Spinal cord (tissue), 10 donors: Measurements from ENCODE around the gene CACNB2. TPM values are rescaled to one million over a fixed set of nuclear protein-coding genes. Genes with fewer than 3 reads are reported as not detected.
"Not testable (repeated sequence)": the region's sequence is repeated elsewhere in the genome, so short reads cannot be mapped to it uniquely, and the experiment has no call there.

Experiments
- DNase-seq, 6 donors: peaks; one replicate each; pipeline versions ENCODE4 v3.0.0 to v3.0.0-alpha.2; 2013 to 2015; ENCODE audit warnings: low spot score in 6 of 6, low read depth in 4 of 6
- H3K27ac ChIP-seq: one replicate; pipeline ENCODE4 v1.5.1; 2013; ENCODE audit warnings: low read depth, low read length, control low read depth
- H3K27me3 ChIP-seq: one replicate; pipeline ENCODE4 v1.6.1; 2013; ENCODE audit warnings: low read length; ENCODE audit not compliant: control insufficient read depth, insufficient read depth
- H3K36me3 ChIP-seq: one replicate; pipeline ENCODE4 v1.6.1; 2013; ENCODE audit warnings: low read length; ENCODE audit not compliant: control insufficient read depth, insufficient read depth
- H3K4me1 ChIP-seq: one replicate; pipeline ENCODE4 v1.6.1; 2013; ENCODE audit warnings: low read length; ENCODE audit not compliant: control insufficient read depth, insufficient read depth
- H3K4me3 ChIP-seq: one replicate; pipeline ENCODE4 v1.5.1; 2013; ENCODE audit warnings: low read depth, low read length, control low read depth
- H3K9me3 ChIP-seq: one replicate; pipeline ENCODE4 v1.6.1; 2013; ENCODE audit warnings: low read length; ENCODE audit not compliant: control insufficient read depth, insufficient read depth
- WGBS: methylation state at CpG from one replicate; pipeline ENCODE4 v1.1.5; 2013; ENCODE audit warnings: missing lambda C conversion rate; ENCODE audit not compliant: insufficient coverage; 5-methylcytosine and 5-hydroxymethylcytosine counted together
- polyA plus RNA-seq, 2 donors: library from polyadenylated mRNA; unstranded; fragments of 120-200 nt; gene quantifications; one replicate each; pipeline ENCODE4 v1.2.1, GENCODE V29; 2013; ENCODE audit not compliant: insufficient read length in 2 of 2
- total RNA-seq, 2 donors: library from RNA; depleted of rRNA in 1 of 2; stranded (reverse); fragments of 120-200 nt in 1 of 2; fragments of >200 nt in 1 of 2; gene quantifications; one replicate each; pipeline versions ENCODE4 v1.2.3 to v1.2.4, GENCODE V29; 2013 to 2014
- donor health status: healthy.

CACNB2 gene
- total and polyA plus RNA-seq, 4 donors, result 18.4 to 32.7 (median 24.9) TPM

DNA sequence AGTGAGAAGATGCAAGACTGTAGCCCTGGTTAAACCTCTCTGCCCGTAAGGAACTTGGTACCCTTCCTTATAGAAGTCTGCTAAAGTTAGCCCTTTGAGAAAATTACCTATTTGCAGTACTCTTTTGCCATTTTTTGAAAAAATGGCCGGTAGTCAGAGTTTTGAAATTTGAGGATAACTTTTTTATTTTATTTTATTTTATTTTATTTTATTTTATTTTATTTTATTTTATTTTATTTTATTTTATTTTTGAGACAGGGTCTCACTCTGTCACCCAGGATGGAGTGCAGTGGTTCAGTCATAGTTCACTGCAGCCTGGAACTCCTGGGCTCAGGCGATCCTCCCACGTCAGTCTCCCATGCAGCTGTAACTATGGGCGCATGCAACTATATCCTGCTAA is 41.2 kb downstream of the CACNB2 start:
- not testable (repeated sequence) for H3K9me3 ChIP-seq
- 100% methylated on average over 1 of the region's 5 CpGs for WGBS

DNA sequence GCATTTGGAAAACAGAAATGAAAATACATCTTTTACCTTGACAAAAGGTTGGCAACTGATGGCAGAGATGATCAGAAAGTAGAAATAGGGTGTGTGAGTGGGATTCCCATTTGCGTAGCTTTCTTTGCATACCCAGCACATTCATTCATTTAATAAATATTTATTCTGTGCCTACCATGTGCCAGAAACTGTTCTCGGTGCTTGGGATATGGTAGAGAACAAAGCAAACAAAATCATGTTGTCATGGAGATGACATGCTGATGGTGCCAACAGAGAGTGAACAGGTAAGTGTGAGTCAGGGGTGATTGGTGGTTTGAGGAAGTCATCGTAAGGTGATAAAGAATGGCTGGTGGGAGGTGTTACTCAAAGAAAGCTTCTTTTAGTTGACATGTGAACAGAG is 45.4 kb downstream of the CACNB2 start:
- no peak overlapping the region for H3K4me3 ChIP-seq
- H3K9me3 ChIP-seq, result no peaks in the 10 kb centered on the region
- no peak for DNase-seq
- H3K27me3 ChIP-seq, result no peaks in the 10 kb centered on the region
- no peaks in the 10 kb centered on the region for H3K36me3 ChIP-seq
- WGBS, result 78% methylated on average over 1 of the region's 3 CpGs
- H3K4me1 ChIP-seq, result no peaks in the 10 kb centered on the region
- H3K27ac ChIP-seq, result no peak overlapping the region

More for the DNA sequence above, 41.2 kb downstream of the CACNB2 start:
- H3K4me1 ChIP-seq, H3K27me3 ChIP-seq, H3K4me3 ChIP-seq, H3K36me3 ChIP-seq, DNase-seq, H3K27ac ChIP-seq: not testable (repeated sequence)

DNA sequence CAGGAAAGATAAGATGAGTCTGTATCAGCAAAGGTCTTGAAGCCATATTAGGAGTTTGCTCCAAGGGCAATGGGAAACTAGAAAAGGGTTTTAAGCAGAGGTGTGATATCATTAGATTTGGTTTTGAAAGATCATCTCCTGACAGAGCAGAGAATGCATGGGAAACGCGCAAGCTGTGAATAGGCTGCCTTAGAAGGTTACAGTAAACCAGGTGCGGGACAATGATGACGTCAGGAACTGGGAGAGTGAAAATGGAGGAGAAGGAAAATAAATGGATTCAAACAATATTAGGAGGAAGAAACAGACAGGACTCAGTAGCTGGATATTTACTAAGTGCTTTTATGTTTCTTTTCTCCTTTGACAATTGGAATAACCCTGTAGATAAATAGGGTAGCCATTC is 50.6 kb downstream of the CACNB2 start:
- no peaks in the 10 kb centered on the region for H3K36me3 ChIP-seq
- no peak for DNase-seq
- no peaks in the 10 kb centered on the region for H3K9me3 ChIP-seq
- no peaks in the 10 kb centered on the region for H3K27me3 ChIP-seq
- H3K4me3 ChIP-seq, result no peak overlapping the region
- H3K27ac ChIP-seq, result no peak overlapping the region
- peaks cover 3% of the 10 kb centered on the region for H3K4me1 ChIP-seq
- 95% methylated on average over 4 of the region's 4 CpGs for WGBS

DNA sequence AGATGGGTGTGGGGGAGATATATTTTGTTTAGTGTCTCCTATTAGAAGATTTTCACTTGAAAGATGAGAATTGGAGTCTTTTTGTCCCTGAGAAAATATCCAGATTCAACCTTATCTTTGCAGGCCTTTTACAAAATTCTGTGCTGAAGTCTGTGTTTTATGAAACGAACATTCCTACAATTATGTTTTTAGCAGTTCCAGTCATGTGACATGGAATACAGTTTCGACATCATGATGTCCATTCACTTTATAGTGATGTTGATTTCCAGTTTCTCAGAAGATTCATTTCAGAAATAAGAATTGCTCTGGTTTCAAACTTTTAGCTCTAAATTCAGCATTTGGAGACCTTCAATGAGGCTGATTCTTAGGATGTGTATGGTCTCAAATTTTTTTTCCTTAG is 54.4 kb downstream of the CACNB2 start:
- no CpG with 5 or more reads among the region's 2 CpGs for WGBS
- H3K4me1 ChIP-seq, result peaks cover 3% of the 10 kb centered on the region
- H3K4me3 ChIP-seq, result no peak overlapping the region
- no peak overlapping the region for H3K27ac ChIP-seq
- no peak for DNase-seq
- no peaks in the 10 kb centered on the region for H3K36me3 ChIP-seq
- no peaks in the 10 kb centered on the region for H3K27me3 ChIP-seq
- H3K9me3 ChIP-seq, result no peaks in the 10 kb centered on the region

DNA sequence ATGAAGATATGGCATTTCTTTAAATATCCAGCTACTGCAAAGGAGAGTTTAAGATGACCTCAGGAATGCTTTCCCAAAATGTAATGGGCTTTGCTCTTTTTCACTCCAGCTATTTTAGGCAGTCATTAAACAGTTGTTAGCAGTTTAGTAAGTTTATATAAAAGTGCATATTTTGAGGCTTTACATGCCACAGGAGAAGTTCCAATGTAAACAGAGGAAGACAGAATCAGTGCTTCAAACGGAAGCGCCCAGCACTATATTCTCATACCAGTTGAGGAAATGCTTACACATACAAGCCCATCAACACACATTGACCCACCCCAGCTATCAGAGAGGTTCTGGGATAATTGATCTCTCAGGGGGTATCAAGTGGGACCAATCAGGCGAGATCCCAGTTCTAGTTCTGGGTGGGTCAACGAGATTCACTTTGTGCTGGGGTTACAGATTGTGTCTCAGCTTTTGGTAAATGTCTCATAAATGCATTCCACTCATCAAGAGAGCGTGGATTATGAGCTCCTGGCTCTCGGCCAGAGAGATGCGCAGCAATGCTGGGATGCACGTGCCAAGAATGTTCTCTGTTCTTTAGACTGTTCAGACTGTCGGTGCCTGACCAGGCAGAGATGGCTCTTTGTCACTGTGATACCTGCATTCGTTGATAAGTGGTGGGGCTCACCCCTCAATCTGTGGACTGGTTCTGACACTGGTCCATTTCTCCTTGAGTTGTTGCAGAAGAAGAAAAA is 55.0 kb downstream of the CACNB2 start:
- Histone ChIP-seq H3K36me3 (no peaks in the 10 kb centered on the region), H3K9me3 (no peaks in the 10 kb centered on the region), H3K4me3 (no peak overlapping the region), H3K4me1 (peaks cover 3% of the 10 kb centered on the region), H3K27me3 (no peaks in the 10 kb centered on the region), H3K27ac (no peak overlapping the region)
- WGBS, result 59% methylated on average over 10 of the region's 10 CpGs
- DNase-seq, result peak in 2 of 6 donors; percentile 52 to 67

DNA sequence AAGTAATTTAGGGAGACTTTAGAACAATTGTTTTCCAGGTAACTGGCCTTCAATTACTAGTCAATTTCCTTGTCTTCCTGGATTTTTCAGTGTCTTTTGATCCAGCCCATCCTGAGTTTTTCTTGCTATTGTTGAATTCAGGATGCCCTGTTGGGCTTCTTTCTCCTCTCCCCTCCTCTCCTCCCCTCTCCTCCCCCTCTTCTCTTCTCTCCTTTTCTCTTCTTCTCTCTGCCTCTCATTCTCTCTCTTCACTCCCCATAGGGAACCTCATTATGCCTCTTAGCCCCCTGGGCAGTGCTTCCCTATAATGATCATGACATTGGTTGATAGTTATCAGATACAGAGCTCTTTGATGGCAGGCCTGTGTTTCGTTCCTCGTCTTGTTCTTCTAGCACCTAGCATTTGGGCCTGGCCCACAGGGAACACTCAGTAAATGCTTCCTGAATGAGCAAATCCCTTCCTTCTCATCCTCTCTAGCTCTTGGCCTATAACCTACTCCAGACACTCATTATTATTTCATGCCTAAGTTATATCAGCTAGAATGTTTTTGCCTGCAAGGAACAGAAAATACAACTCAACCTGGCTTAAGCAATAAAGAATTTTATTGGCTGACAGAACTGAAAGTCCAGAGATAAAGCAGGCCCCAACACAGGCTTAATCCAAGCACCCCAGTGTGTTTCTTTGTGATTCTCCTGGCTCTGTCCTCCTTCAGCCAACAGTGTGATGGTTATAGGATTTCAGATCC is 56.8 kb downstream of the CACNB2 start:
- H3K9me3 ChIP-seq, result no peaks in the 10 kb centered on the region
- no peaks in the 10 kb centered on the region for H3K27me3 ChIP-seq
- H3K4me3 ChIP-seq, result no peak overlapping the region
- WGBS, result 56% methylated on average over 2 of the region's 2 CpGs
- H3K4me1 ChIP-seq, result peaks cover 3% of the 10 kb centered on the region
- DNase-seq, result no peak
- H3K36me3 ChIP-seq, result no peaks in the 10 kb centered on the region
- H3K27ac ChIP-seq, result no peak overlapping the region

DNA sequence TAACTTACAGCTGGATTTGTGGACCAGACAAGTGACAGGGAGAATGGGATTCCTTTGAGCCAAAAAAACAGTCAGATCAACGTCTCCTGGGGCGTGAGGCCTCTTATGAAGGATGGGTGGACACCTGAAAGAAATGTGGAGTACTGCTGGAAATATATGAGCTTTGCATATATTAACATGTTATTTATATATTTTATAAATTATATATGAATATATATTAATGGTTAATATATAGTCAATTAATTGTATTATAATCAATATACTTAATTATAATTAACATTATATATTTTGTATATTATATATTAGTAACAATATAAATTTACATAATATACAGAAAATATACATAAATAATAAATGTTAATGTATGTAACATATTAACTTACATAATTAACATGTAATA is 57.5 kb downstream of the CACNB2 start:
- H3K4me1 ChIP-seq, result peaks cover 3% of the 10 kb centered on the region
- DNase-seq, result no peak

DNA sequence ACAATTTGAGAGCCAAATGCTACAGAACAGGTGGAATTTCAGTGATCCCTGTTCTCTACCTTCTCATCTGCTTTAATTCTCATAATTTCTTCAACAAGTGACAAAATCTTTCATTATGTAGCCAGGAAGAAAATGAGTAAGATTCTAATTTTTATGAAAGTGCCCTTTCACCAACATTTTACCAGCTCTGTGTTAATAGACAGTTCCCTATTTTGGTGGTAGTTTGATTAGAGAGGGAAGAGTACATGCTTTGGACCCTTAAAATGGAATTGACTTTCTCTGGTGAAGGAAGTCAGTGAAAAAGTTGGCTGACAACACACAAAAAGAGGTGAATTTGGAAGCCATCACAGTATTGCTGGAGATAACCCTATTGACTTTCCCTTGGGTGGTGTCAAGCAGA is 61.7 kb downstream of the CACNB2 start:
- DNase-seq, result no peak
- Histone ChIP-seq H3K4me3 (no peak overlapping the region), H3K27ac (no peak overlapping the region), H3K36me3 (no peaks in the 10 kb centered on the region), H3K4me1 (no peaks in the 10 kb centered on the region), H3K27me3 (no peaks in the 10 kb centered on the region), H3K9me3 (no peaks in the 10 kb centered on the region)

More for the DNA sequence above, 57.5 kb downstream of the CACNB2 start:
- Histone ChIP-seq H3K27ac (no peak overlapping the region), H3K27me3 (no peaks in the 10 kb centered on the region), H3K36me3 (no peaks in the 10 kb centered on the region), H3K9me3 (no peaks in the 10 kb centered on the region), H3K4me3 (no peak overlapping the region)
- WGBS, result no CpG with 5 or more reads among the region's 2 CpGs

DNA sequence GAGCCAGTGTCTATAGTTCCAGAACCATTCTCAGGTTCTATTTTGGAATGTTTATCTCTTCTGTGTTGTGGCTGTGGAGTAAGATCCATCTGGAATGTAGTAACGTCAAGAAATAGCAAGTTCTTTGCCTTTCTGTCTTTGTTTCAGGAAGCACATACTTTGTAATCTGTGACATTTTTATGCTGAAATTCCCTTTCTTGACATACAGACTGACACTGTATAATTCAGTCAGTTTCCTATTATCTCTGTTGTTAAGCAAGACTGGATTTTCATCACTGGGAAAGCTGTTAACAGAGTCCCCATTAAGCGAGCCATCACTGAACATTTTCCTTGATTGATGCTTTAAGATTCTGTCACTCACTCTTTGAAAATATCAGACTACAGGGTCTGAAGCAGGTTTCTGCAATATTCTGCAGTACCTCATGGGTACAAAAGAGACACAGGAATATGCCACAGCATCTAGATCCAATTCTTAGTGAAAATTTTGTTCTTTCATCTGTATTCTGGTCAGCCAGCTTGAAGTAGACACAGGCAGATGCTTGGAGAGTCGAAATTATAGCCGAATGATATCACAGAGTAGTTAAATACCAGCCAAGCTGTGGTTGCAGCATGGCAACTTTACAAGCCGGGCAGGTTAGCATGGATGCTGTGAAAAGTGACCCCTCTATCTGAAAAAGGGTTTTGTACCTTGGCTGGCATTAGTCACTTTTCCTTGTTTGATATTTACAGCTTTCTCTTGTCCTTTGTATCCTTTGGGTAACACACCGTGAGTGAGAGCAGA is 62.6 kb downstream of the CACNB2 start:
- Histone ChIP-seq H3K9me3 (no peaks in the 10 kb centered on the region), H3K27ac (peak overlapping the region; percentile 49), H3K27me3 (no peaks in the 10 kb centered on the region), H3K4me1 (no peaks in the 10 kb centered on the region), H3K36me3 (no peaks in the 10 kb centered on the region), H3K4me3 (no peak overlapping the region)
- WGBS, result 25% methylated on average over 4 of the region's 6 CpGs
- peak in 2 of 6 donors; percentile 62 to 84 for DNase-seq
